Stomach (tissue), 4 donors: ENCODE measurements around the gene NAV3.

Source experiments
- EP300 ChIP-seq: sonication (generic); formaldehyde crosslinking; IDR thresholded peaks from one replicate; pipeline ENCODE4 v1.6.1; 2017; ENCODE audit warnings: antibody characterized with exemption
- POLR2A ChIP-seq, 4 donors: fragments of 450-650 bp; IDR thresholded peaks; one replicate each; pipeline ENCODE4 v1.6.1; 2016; ENCODE audit warnings: antibody characterized with exemption in 4 of 4, control low read depth in 2 of 4, mild to moderate bottlenecking in 1 of 4, moderate library complexity in 1 of 4
- POLR2AphosphoS5 ChIP-seq, 3 donors: sonication (generic); formaldehyde crosslinking; IDR thresholded peaks; one replicate each; pipeline ENCODE4 v1.6.1; 2016; ENCODE audit warnings: antibody characterized with exemption in 3 of 3
- TF ChIP-seq, protein P1 (sequence below), 7 experiments: fragments of 450-650 bp in 4 of 7; fragments of 200-600 bp in 3 of 7; sonication (generic) in 3 of 7; IDR thresholded peaks; one replicate each; pipeline ENCODE4 v1.5.1; 2016 to 2019; ENCODE audit warnings: antibody characterized with exemption in 7 of 7, control low read depth in 2 of 7, mild to moderate bottlenecking in 1 of 7

DNA sequence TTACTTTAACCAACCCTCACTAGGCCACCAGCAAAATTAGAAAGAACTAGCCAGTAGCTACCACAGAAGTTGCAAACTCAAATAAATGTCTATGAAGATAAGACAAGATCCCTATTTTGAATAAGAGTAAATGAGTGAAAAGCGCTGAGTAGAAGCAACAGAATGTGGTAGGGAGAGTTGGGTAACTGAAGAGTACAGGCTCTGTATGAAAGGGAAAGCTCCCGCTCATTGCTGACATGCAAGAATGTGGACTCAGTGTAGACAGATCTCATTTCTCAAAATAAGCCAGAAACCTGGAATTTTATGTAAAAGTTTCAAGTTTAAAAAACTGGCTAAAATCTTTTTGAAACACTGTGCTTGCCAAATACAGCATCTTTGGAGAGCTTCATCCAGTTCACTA is 63.9 kb downstream of the NAV3 start:
- TF ChIP-seq, protein P1, sequence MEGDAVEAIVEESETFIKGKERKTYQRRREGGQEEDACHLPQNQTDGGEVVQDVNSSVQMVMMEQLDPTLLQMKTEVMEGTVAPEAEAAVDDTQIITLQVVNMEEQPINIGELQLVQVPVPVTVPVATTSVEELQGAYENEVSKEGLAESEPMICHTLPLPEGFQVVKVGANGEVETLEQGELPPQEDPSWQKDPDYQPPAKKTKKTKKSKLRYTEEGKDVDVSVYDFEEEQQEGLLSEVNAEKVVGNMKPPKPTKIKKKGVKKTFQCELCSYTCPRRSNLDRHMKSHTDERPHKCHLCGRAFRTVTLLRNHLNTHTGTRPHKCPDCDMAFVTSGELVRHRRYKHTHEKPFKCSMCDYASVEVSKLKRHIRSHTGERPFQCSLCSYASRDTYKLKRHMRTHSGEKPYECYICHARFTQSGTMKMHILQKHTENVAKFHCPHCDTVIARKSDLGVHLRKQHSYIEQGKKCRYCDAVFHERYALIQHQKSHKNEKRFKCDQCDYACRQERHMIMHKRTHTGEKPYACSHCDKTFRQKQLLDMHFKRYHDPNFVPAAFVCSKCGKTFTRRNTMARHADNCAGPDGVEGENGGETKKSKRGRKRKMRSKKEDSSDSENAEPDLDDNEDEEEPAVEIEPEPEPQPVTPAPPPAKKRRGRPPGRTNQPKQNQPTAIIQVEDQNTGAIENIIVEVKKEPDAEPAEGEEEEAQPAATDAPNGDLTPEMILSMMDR (IDR thresholded peaks at IDR 0.05) = no peak
- TF ChIP-seq EP300 (no peak), POLR2AphosphoS5 (IDR thresholded peaks at IDR 0.05) (no peak), POLR2A (IDR thresholded peaks at IDR 0.05) (no peak)
